Embryonic facial prominence (tissue), 1 donor: ENCODE results near the gene ACE2.

Experiments used
- DNase-seq: peaks from one replicate; pipeline ENCODE4 v3.0.0-alpha.2; 2016; ENCODE audit errors: extremely low spot score

The ACE2 gene

GRCh38 chrX:15574017-15574416 is 26.7 kb downstream of the ACE2 start:
- DNase-seq: no peak

DNA sequence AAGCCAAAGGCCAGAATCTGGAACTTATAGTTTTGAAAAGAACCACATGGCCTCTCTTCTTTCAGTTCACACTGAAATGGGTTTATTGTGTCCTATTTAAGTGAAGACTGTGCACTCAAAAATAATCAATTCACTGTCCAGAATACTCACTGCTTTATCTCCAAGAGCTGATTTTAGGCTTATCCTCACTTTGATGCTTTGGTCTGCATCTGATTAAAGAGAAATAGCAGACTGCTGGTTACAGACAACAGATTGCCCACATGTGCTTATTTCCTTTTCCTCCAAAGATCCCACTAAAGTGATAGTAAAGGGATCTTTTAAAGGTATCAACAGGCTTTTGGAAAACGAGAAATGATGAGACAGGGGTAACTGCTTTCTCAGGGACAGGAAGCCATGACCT is 30.6 kb downstream of the ACE2 start:
- no peak for DNase-seq

DNA sequence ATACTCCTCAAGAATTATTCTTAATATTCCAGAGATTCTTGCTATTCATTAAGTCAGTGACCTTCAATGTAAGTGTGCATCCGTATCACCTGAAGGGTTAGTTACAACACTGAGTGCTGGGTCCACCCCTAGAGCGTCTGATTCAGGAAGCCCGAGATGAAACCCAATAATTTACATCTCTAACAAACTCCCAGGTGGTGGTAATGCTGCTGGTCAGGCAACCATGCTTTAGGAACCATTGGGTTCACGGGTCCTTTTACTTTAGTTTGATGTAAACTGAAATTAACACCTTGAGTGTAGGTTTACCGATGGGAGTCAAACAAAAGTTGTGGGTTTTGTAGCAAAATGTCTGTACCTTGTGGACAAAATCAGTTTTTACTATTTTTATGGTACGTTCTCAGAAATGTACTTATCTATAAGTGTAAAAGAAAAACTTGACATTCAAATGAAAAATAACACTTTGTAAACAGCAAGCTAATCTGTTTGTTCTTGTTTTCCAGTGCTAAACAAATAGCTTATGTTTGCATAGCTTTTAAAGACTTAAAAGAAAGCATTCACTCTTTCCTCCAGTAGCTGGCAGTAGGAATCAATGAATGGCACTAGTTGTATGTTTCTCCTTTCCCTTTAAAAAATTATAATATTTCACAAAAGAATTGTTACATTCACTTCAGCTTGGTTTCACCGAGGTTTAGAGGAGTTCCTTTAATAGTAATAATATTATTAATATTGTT is 32.7 kb downstream of the ACE2 start:
- peak; percentile 7 for DNase-seq

DNA sequence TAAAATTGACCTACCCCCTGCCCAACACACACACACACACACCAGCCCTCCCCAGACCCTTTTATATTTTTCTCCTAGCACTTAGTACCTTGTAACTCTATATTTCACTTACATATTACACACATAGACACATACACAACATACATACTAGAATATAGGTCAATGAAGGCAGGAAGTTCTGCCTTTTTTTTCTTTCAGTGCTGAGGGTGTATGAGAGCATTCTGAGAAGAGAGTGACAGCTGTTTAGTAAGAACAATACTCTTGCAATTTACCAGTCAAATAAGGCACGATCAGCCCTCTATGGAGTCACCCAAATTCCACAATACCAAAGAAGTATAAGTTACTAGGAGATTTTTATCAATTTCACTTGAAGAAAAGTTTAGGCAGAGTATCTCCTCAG is 33.5 kb downstream of the ACE2 start:
- DNase-seq: no peak

DNA sequence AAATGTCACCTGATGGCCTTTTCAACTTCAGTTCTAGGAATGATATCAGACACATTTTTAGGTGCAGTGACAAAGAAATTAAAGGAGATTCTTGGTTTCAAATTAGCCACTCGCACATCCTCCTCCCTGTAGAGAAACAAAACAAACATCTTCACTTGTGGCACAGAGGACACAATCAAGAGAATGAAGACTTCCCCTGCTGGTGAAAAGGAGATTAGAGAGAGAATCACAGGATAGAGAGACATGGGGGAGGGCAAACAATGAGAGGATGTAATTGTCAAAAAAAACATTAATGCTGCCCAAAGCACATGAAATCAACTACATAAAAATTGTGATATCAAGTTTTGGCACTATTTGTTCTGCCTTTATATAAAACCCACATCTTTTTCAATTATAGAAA is 34.5 kb downstream of the ACE2 start:
- no peak for DNase-seq

GRCh38 chrX:15564981-15565579 is 35.7 kb downstream of the ACE2 start:
- no peak for DNase-seq

DNA sequence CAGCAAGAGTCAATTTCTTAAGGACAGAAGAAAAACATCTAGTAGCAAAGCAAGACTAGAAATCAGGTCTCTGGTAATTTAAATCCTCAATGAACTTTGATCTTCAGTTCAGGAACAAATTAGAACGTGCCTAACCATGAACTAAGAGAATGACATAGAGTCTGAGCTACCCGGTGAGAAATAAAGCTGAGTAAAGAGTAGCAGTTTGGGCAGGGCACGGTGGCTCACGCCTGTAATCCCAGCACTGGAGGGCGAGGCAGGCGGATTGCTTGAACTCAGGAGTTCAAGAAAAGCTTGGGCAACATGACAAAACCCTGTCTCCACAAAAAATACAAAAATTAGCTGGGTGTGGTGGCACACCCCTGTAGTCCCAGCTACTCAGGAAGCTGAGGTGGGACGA is 37.7 kb downstream of the ACE2 start:
- DNase-seq: no peak

DNA sequence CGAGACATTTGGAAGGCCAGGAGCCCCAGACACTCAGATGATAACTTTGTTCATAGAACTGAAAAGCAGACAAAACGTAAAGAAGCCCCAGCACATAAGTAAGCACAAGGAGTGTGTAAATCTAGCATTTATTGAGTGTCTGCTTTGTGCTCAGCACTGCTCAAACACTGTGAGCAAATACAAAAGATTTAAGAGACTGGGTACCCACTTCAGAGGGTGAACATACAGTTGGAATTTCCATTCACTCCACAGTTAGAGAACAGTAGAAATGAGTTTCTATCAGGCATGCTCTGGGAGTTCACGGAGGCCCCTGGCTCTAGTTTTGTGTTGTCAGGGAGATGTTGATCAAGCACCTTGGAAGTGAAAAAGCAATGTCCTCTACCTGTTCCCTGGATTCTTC is 39.8 kb downstream of the ACE2 start:
- DNase-seq: no peak

GRCh38 chrX:15559227-15559626 is 41.5 kb downstream of the ACE2 start:
- DNase-seq: no peak

GRCh38 chrX:15549189-15550012 is 51.4 kb downstream of the ACE2 start:
- DNase-seq: no peak

DNA sequence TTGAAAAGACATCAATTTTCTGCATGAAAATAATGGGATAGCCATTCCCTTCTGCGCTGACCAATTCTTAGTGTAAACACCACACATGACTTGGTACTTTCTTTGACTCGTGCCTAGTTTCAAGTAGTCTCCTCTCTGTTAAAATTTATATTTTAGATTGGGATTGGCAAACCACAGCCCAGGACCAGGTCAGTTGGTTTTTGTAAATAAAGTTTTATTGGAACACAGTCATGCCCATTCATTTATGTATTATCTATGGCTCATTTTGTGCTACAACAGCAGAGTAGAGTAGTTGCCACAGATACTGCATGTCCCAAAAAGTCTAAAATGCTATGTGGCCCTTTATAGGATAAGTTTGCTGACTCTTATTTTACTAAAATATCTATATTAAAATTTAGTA is 53.4 kb downstream of the ACE2 start:
- no peak for DNase-seq

GRCh38 chrX:15546745-15547144 is 54.0 kb downstream of the ACE2 start:
- no peak for DNase-seq

GRCh38 chrX:15530318-15530717 is 70.4 kb downstream of the ACE2 start:
- no peak for DNase-seq

GRCh38 chrX:15529165-15529564 is 71.6 kb downstream of the ACE2 start:
- no peak for DNase-seq

- DNase-seq: no peak
Measured at GRCh38 chrX:15525664-15526416, 74.9 kb downstream of the ACE2 start.

DNA sequence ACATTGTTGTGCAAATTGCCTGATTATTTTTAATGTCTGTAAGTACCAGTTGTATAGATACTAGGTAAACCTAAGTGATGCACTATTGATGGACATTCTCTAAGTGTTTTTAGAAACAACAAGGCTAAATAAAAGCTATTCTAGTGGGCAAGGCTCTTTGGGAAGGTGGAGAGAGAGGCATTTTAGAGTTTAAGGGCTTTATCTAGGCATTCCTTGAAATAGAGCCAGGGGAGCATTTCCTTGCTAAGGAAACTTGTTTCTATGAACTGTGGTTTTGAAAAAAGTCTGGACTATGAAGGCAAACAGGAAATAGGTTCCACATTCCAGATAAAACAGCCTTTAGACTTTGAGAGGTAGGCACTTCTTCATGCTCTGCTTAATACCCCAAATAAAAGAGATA is 76.3 kb downstream of the ACE2 start:
- no peak for DNase-seq

- DNase-seq: no peak
Measured at GRCh38 chrX:15523088-15523487, 77.7 kb downstream of the ACE2 start.

- no peak for DNase-seq
Measured at GRCh38 chrX:15522464-15522863, 78.3 kb downstream of the ACE2 start.

DNA sequence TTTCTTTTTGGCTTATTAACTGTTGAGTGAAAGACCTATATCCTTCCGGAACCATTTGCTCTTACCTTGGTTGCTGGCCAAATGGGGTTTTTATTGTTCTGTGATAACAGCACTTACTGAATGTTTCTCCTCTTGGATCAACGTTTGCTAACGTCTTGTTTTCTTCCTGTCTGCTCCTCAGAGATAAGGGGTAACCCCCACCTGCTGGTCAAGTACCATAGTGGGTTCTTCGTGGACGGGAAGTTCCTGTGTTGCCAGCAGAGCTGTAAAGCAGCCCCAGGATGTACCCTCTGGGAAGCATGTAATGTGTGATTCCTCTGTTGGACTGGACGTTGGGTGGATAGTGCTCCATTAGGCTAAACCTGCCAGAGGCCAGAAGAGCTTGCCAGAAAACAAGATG is 84.8 kb downstream of the ACE2 start:
- no peak for DNase-seq

DNA sequence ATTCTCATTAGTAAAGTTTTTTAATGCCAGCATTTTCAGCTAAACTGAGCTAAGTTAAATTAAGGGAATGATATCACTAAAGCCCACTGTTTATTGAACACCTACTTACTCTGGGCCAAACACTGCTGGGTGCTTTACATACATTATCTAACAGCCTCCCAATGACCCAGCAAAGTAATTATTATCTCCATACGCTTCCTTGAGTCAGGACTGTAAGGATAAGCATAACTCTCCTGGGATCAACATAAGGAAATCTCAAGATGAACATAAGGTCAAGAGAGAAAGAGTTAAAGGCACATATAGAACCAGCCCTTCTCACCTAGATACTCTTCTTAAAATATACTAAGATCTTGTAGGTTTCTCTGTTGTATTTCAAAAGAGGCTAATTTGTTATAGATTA is 86.5 kb downstream of the ACE2 start:
- no peak for DNase-seq

DNA sequence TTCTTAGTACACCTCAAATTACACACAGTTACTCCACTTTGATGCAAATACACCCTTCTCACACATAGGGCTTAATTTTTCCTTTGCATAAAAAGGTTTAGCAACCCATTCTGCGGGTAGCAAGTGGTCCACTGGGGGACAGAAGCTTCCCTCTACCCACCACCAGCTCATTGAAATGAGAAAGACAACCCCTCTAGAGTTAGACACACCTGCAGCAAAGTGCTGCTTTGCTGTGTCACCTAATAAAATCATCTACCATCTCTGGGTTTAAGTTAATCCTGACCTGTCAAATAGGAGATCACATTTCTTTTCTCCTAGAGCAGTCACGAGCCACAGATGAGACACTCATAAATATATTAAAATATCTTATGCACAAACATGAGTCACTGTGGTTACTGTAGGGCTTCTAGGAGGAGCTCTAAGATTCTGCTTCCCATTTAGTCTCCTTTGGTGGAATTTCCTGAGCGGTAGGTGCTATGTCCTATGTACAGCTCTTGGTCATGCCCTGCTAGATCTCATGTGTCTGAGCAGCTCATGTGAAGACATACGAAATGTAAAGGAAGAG is 88.3 kb downstream of the ACE2 start:
- no peak for DNase-seq

GRCh38 chrX:15511563-15511962 is 89.2 kb downstream of the ACE2 start:
- DNase-seq: no peak
